8988T (cell line): ENCODE measurements around the gene GRK1.
"Not testable (repeated sequence)": the region's sequence is repeated elsewhere in the genome, so short reads cannot be mapped to it uniquely, and the experiment has no call there.

Experiments used
- DNase-seq: peaks from one replicate; pipeline ENCODE4 v3.0.0; 2011

Gene GRK1

DNA sequence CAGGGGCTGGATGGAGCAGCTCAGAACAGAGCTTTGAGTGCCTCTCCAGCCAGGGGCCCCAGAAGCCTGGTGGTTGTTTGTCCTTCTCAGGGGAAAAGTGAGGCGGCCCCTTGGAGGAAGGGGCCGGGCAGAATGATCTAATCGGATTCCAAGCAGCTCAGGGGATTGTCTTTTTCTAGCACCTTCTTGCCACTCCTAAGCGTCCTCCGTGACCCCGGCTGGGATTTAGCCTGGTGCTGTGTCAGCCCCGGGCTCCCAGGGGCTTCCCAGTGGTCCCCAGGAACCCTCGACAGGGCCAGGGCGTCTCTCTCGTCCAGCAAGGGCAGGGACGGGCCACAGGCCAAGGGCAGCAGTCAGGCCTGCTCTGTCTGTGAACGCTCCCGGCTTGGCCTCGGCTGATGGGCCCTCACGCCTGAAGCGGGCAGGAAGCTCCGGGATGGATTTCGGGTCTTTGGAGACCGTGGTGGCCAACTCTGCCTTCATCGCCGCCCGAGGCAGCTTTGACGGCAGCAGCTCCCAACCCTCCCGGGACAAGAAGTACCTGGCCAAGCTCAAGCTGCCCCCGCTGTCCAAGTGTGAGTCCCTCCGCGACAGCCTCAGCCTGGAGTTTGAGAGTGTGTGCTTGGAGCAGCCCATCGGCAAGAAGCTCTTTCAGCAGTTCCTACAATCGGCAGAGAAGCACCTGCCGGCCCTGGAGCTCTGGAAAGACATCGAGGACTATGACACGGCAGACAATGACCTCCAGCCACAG is at the start of gene GRK1:
Gene GRK1, plus strand, starts transcription at position 269 of the 751 bp plus-strand sequence. Its CDS starts 168 bp downstream, at position 437.
- no peak for DNase-seq

GRCh38 chr13:113617961-113618360 is 49.1 kb upstream of the GRK1 start:
- DNase-seq, result no peak

- DNase-seq, result no peak
Measured at GRCh38 chr13:113618455-113618854, 48.6 kb upstream of the GRK1 start.

- no peak for DNase-seq
Measured at GRCh38 chr13:113620036-113620796, 46.8 kb upstream of the GRK1 start.

GRCh38 chr13:113621046-113621445 is 46.0 kb upstream of the GRK1 start:
- DNase-seq, result no peak

GRCh38 chr13:113621498-113621897 is 45.5 kb upstream of the GRK1 start:
- not testable (repeated sequence) for DNase-seq

DNA sequence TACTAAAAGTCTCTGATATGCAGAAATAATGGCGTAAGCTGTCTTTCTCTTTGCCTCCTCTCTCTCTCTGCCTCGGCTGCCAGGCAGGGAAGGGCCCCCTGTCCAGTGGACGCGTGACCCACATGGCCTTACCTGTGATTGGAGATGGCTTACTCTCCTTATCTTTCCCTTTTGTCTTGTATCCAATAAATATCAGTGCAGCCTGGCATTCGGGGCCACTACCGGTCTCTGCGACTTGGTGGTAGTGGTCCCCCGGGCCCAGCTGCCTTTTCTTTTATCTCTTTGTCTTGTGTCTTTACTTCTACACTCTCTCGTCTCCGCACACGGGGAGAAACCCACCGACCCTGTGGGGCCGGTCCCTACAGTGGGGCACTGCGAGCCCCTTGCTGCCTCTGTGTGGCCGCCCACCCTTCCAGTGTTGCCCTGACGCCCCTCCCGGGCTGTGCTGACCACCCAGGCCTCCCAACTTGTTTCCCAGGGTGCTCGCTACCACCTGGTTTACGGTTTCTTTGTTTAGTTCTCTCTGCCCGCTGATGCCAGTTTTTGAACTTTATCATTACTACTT is 45.0 kb upstream of the GRK1 start:
- DNase-seq, result not testable (repeated sequence)

DNA sequence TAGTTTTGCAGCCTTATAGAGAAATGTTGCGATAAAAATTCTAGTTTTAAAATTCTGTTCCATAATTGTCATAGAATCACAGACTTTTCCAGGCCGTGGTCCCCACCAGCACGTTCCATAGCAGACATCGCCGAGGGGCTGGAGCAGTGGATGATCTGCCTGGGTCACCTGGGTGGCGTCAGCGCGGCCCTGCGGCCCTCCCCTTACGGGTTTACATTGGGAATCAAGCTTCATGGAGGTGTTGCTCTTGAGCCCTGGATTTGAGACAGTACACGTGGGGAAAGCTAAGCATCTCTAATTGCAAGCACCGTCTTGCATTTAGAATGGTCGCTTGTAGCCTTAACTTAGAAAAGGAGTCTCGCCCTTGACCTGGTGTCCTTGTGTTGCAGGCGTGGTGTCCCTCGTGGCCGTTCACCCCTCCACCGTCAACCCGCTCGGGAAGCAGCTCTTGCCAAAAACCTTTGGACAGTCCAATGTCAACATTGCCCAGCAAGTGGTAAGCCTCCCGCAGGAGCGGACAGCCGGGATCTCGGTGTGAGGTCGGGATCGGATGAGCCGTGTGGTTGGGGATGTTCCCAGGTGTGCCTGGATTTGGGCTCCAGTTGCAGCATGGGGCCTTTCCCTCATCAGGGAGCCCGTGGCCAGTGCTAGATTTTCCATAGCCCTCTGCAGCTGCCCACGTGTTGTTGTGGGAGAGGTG is 44.1 kb upstream of the GRK1 start:
- no peak for DNase-seq

DNA sequence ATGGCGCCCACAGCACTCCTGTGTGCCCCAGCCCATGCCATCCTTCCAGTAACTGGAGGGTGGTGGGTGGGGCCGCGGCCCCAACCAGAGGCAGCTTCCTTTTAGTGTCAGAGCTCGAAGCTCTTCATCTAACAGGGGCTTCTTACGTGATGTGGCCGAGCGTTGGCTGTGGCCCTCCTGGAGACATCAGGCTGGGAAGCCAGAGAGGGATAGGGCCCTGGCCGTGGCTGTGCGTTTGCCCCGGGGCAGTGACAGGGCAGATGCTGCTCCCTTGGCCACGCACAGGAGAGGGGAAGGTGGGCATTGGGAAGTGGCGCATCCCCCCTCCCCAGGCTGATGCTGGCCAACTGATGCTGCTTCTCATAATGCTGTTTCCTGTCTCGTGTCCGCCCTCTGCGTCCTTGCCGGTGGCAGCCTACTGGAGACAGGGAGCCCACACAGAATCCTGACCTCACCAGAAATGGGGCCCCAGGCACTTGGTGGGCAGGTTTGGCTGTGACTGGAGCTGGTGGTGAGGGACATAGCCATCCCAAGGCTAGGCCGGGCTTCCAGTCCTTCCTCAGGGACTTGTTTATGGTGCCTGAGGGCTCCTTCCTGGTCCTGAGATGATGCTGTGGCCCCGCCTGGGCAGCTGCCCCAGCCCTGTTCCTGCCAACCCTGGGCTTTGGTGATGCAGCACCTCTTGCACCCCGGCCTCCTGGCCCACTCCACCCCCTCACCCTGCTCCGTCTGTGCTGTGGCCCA is 43.4 kb upstream of the GRK1 start:
- no peak for DNase-seq

DNA sequence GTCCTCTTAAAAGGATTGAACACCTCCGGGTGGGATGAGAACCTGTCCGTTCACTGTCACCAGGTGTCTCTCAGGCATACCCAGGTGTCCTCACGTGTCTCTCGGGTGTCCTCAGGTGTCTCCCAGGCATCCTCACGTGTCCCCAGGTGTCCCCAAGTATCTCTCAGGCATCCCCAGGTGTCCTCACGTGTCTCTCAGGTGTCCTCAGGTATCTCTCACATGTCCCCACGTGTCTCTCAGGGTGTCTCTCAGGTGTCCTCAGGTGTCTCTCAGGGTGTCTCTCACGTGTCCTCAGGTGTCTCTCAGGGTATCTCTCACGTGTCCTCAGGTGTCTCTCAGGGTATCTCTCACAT is 42.8 kb upstream of the GRK1 start:
- DNase-seq, result no peak

DNA sequence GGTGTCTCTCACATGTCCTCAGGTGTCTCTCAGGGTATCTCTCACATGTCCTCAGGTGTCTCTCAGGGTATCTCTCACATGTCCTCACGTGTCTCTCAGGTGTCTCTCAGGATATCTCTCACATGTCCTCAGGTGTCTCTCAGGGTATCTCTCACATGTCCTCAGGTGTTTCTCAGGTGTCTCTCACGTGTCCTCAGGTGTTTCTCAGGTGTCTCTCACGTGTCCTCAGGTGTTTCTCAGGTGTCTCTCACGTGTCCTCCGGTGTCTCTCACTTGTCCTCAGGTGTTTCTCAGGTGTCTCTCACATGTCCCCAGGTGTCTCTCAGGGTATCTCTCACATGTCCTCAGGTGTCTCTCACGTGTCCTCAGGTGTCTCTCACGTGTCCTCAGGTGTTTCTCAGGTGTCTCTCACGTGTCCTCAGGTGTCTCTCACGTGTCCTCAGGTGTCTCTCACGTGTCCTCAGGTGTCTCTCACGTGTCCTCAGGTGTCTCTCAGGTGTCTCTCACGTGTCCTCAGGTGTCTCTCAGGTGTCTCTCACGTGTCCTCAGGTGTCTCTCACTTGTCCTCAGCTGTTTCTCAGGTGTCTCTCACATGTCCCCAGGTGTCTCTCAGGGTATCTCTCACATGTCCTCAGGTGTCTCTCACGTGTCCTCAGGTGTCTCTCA is 42.2 kb upstream of the GRK1 start:
- not testable (repeated sequence) for DNase-seq

DNA sequence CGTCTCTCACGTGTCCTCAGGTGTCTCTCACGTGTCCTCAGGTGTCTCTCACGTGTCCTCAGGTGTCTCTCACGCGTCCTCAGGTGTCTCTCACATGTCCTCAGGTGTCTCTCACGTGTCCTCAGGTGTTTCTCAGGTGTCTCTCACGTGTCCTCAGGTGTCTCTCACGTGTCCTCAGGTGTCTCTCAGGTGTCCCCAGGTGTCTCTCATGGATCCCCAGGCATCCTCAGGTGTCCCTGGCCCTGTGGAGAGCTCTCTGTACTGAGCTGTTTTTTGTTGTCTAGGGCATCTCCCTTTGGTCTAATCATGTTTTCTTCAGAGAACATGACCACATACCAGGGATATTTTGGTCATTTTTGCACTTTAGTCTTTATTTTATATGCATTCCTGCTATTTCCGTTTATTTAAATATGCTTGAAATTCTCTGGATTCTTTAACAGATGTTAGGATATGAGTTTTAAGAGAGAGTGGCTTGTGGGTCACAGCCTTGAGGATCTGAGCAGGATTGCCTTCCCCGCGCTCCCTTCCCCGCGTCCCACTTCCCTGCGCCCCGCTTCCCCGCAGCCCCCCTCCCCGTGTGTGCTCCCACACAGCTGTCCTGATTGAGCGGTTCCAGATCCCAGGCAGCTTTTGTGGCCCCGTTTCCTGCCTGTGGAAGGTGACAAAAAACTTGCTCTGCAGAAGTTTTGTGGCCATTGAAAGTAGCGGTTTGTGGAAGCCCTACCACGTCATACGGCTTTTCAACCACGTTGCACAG is 40.9 kb upstream of the GRK1 start:
- no peak for DNase-seq

DNA sequence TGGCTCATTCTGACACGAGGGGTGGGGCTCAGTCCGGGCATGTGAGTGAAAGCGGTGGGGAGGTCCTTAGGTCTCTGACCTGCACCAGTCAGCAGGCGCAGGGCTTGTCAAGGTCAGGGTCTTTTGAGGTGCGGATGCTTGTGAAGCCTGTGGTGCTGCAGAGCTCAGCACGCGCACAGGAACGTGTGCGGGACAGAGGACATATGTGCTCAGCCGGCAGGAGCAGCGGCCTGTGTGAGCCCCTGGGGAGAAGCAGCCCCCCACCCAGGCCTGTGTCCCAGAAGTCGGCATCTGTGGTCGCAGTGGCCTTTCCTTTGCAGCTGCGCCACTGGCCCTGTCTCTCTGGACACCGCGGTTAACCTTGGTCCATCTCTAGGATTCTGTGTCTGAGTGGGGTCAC is 39.9 kb upstream of the GRK1 start:
- no peak for DNase-seq

DNA sequence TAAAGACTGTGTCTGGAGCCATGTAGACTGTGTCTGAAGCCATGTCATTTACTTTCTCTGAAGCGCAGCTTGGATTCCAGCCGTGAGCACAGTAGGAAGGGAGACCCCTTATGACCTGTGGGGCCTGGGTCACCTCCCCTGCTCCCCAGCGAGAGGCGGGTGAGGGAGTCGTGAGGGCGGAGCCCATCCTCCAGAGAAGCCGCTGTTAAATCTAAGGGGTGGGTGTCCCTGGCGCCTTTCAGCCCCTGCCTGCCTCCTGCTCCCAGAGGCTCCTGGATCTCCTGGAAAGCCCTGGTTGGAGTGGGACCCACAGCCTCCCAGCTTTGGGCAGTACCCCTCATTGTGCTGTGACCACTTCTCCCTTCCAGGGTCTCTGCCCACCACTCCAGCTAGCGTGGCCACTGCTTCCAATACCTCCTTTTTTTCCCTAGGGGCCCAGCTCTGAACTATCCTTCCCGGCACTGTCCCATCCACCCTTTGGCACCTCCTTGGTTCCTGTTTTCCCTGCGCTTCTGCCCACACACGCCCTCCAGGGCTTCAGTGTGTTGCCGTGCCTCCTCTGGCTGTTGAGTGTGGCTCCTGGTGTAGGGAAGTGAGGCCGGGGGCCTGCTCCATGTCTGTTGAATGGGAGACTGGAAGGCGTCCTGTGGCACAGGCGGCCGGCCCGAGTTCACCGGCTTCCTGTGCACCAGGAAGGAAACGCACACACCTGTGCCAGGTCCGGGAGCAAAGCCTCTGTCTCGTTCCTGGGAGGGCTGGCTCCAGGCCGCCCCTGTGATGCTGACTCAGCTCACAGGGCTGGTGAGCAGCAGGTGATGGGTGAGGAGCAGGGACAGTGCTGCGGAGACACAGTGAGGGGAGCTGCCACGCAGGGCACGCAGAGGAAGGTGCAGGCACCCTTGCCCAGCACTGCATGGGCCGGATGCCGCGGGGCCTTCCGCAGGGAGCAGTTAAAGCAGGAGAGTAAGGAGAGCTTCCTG is 38.4 kb upstream of the GRK1 start:
- DNase-seq, result no peak

GRCh38 chr13:113629866-113630265 is 37.2 kb upstream of the GRK1 start:
- DNase-seq, result no peak

DNA sequence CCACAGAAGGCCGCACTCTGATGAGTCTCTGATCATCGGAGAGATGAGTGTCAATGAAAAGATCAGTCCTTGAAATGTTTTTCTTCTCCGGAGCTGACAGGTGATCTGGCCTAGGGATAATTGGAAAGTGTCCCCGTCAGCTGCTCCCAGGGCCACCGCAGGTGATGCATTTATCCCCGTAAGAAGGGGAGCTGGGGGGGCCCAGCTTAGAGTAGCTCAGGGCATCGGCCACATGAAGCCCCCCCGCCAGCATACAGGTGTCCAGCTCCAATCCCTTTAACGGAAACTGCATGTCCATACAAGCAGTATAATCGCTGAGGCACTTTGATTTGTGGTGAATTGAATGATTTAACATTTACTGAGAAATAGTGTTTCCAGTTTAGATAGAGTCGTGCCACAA is 36.7 kb upstream of the GRK1 start:
- no peak for DNase-seq

DNA sequence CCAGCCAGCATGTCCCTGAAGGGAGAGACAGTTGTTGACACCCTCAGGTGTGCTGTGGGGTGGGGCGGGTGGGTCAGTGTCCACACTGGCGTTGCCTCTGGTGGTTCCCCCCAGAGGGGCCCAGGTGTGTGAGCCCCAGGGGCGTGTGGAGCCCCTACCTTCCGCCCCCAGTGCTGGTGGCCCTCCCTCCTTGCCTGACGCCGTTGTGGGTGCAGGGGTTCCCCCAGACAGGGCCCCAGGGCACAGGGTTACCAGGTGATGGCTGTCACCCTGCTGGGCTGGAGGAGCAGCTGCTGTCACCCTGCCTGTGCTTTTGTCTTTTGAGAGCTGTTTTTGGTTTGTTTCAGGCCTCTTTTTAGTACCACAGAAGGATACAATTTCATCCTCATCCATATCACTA is 36.2 kb upstream of the GRK1 start:
- DNase-seq, result no peak

GRCh38 chr13:113631341-113632095 is 35.5 kb upstream of the GRK1 start:
- DNase-seq, result no peak

- no peak for DNase-seq
Measured at GRCh38 chr13:113632706-113633484, 34.1 kb upstream of the GRK1 start.
